GM23338 (cell line): ENCODE measurements around the gene CYB5D1. TPM values are rescaled to one million over a fixed set of nuclear protein-coding genes. Genes with fewer than 3 reads are reported as not detected.

Experiments
- ATAC-seq: fragments of 200-7000 bp; cut with Tn5 transposase; 3 replicates; pipeline ENCODE4 v1.9.1; 2020
- DNase-seq: peaks from one replicate; pipeline ENCODE4 v3.0.0-alpha.2; 2015; ENCODE audit warnings: low spot score
- H2AFZ ChIP-seq: fragments of 200-600 bp; sonication (generic); 2 replicates; pipeline ENCODE4 v1.8.0; 2016; ENCODE audit warnings: antibody characterized with exemption, mild to moderate bottlenecking, moderate library complexity
- H3F3A ChIP-seq: fragments of 200-600 bp; sonication (generic); replicated peaks from 2 replicates; pipeline ENCODE4 v1.8.0; 2017; ENCODE audit warnings: antibody characterized with exemption, mixed run types, low read depth
- H3K27ac ChIP-seq: fragments of 200-600 bp; sonication (generic); 2 replicates; pipeline ENCODE4 v1.6.1; 2016; ENCODE audit warnings: low read depth
- H3K27me3 ChIP-seq: fragments of 200-600 bp; sonication (generic); 2 replicates; pipeline ENCODE4 v1.8.0; 2016; ENCODE audit warnings: mild to moderate bottlenecking, mixed run types, moderate library complexity; ENCODE audit not compliant: insufficient read depth
- H3K36me3 ChIP-seq: fragments of 200-600 bp; sonication (generic); 2 replicates; pipeline ENCODE4 v1.8.0; 2016; ENCODE audit warnings: mild to moderate bottlenecking; ENCODE audit not compliant: insufficient read depth
- H3K4me1 ChIP-seq: fragments of 200-600 bp; sonication (generic); 2 replicates; pipeline ENCODE4 v1.8.0; 2016; ENCODE audit warnings: mild to moderate bottlenecking, moderate library complexity; ENCODE audit not compliant: insufficient read depth
- H3K4me2 ChIP-seq: fragments of 200-600 bp; sonication (generic); 2 replicates; pipeline ENCODE4 v1.7.1; 2017; ENCODE audit warnings: mixed run types
- H3K4me3 ChIP-seq: fragments of 200-600 bp; sonication (generic); 2 replicates; pipeline ENCODE4 v1.6.1; 2016; ENCODE audit warnings: mixed run types
- H3K79me2 ChIP-seq: fragments of 200-600 bp; sonication (generic); replicated peaks from 2 replicates; pipeline ENCODE4 v1.8.0; 2017; ENCODE audit warnings: mild to moderate bottlenecking; ENCODE audit not compliant: insufficient read depth
- H3K9me2 ChIP-seq: fragments of 200-600 bp; sonication (generic); 2 replicates; pipeline ENCODE4 v1.8.0; 2017; ENCODE audit not compliant: insufficient read depth
- H4K20me1 ChIP-seq: fragments of 200-600 bp; sonication (generic); replicated peaks from 2 replicates; pipeline ENCODE4 v1.8.0; 2017; ENCODE audit warnings: mild to moderate bottlenecking; ENCODE audit not compliant: insufficient read depth
- H3K27ac Mint-ChIP-seq: 2 replicates; pipeline ENCODE4 v1.8.0; 2020; ENCODE audit warnings: inconsistent platforms, mild to moderate bottlenecking, moderate library complexity, mixed read lengths
- H3K27me3 Mint-ChIP-seq: 3 replicates; pipeline ENCODE4 v1.8.0; 2022; ENCODE audit warnings: low read depth, mild to moderate bottlenecking, moderate library complexity, mixed read lengths, inconsistent platforms; ENCODE audit not compliant: insufficient read depth, poor library complexity
- H3K36me3 Mint-ChIP-seq: 3 replicates; pipeline ENCODE4 v1.8.0; 2021; ENCODE audit warnings: low read depth, mild to moderate bottlenecking, inconsistent platforms, moderate library complexity, mixed read lengths
- H3K4me1 Mint-ChIP-seq: 3 replicates; pipeline ENCODE4 v1.8.0; 2020; ENCODE audit warnings: mild to moderate bottlenecking, inconsistent platforms, mixed read lengths
- H3K4me3 Mint-ChIP-seq: 3 replicates; pipeline ENCODE4 v1.8.0; 2021; ENCODE audit warnings: moderate library complexity, mild to moderate bottlenecking, inconsistent platforms, mixed read lengths
- H3K9me3 Mint-ChIP-seq: 3 replicates; pipeline ENCODE4 v1.8.0; 2020; ENCODE audit warnings: moderate library complexity, mild to moderate bottlenecking, inconsistent platforms, mixed read lengths
- ETS1 ChIP-seq: IDR thresholded peaks from 2 replicates; pipeline ENCODE4 v1.6.1; 2016; ENCODE audit warnings: antibody characterized with exemption
- EZH2phosphoT487 ChIP-seq: fragments of 200-600 bp; sonication (generic); IDR thresholded peaks from one replicate; pipeline ENCODE4 v1.8.1; 2018; ENCODE audit warnings: antibody characterized with exemption; ENCODE audit not compliant: unreplicated experiment
- JUNB ChIP-seq: IDR thresholded peaks from one replicate; pipeline ENCODE4 v1.6.1; 2016; ENCODE audit warnings: antibody characterized with exemption; ENCODE audit not compliant: unreplicated experiment
- NANOG ChIP-seq: IDR thresholded peaks from 2 replicates; pipeline ENCODE4 v1.6.1; 2016; ENCODE audit warnings: antibody characterized with exemption, borderline replicate concordance
- REST ChIP-seq: IDR thresholded peaks from one replicate; pipeline ENCODE4 v1.6.1; 2018; ENCODE audit warnings: antibody characterized with exemption; ENCODE audit not compliant: unreplicated experiment
- STAT1 ChIP-seq: IDR thresholded peaks from one replicate; pipeline ENCODE4 v1.6.1; 2016; ENCODE audit warnings: antibody characterized with exemption; ENCODE audit not compliant: unreplicated experiment
- ZNF331 ChIP-seq: fragments of 250-450 bp; sonication (Bioruptor Pico); IDR thresholded peaks from 2 replicates; pipeline ENCODE4 v1.5.0; 2020; ENCODE audit warnings: low read depth, mild to moderate bottlenecking, moderate library complexity
- ZNF462 ChIP-seq: fragments of 250-450 bp; sonication (Bioruptor Pico); IDR thresholded peaks from 2 replicates; pipeline ENCODE4 v1.5.0; 2020; ENCODE audit warnings: mild to moderate bottlenecking, moderate library complexity
- polyA plus RNA-seq: library from polyadenylated mRNA; unstranded; fragments of >200 nt; fragmentation: Nextera tagmentation; extraction: Ambion mirVana; gene quantifications from 2 replicates; pipeline ENCODE4 v1.2.1, GENCODE V29; 2016
- total RNA-seq: library from RNA; depleted of rRNA; stranded (reverse); fragments of >200 nt; shearing (Covaris generic); gene quantifications from 2 replicates; pipeline ENCODE4 v1.2.3, GENCODE V29; 2014

CYB5D1 gene
- total and polyA plus RNA-seq, 2 experiments from 2014 or later = 3.5 to 8.4 TPM

GRCh38 chr17:7864995-7865650 is 7.3 kb downstream of the CYB5D1 start:
- ATAC-seq (no peak), DNase-seq (no peak)
- Mint-ChIP-seq H3K36me3 (peaks cover 9% of the 10 kb centered on the region), H3K4me3 (no peak overlapping the region), H3K27ac (no peak overlapping the region), H3K9me3 (no peaks in the 10 kb centered on the region), H3K4me1 (peaks cover 3% of the 10 kb centered on the region), H3K27me3 (no peaks in the 10 kb centered on the region)
- no peaks in the 10 kb centered on the region for H3K36me3 ChIP-seq
- H3F3A ChIP-seq = no peaks in the 10 kb centered on the region
- H3K4me1 ChIP-seq = peaks cover 3% of the 10 kb centered on the region; the same call in 1 of the 2 replicates
- H3K27ac ChIP-seq = no peak overlapping the region
- H3K27me3 ChIP-seq = no peaks in the 10 kb centered on the region
- H3K79me2 ChIP-seq = no peaks in the 10 kb centered on the region
- no peaks in the 10 kb centered on the region for H3K9me2 ChIP-seq
- H3K4me3 ChIP-seq = no peak overlapping the region
- TF ChIP-seq JUNB = no peak
- peak; percentile 41; the same call in 1 of the 2 replicates for TF ChIP-seq ZNF331 (CRISPR knock-in tag)
- TF ChIP-seq NANOG = no peak
- no peak for TF ChIP-seq ZNF462 (CRISPR knock-in tag)
- peaks cover 2% of the 10 kb centered on the region for H4K20me1 ChIP-seq
- no peak overlapping the region for H3K4me2 ChIP-seq
- no peak overlapping the region for H2AFZ ChIP-seq

- H3K4me3 Mint-ChIP-seq = no peak overlapping the region; the same call in 2 of the 3 replicates
- H3K36me3 Mint-ChIP-seq = peaks cover 9% of the 10 kb centered on the region
These were observed 10.1 kb downstream of the CYB5D1 start for GRCh38 chr17:7867881-7868329.

More at GRCh38 chr17:7867881-7868329, 10.1 kb downstream of the CYB5D1 start:
- Mint-ChIP-seq H3K27ac (no peak overlapping the region; the same call in 1 of the 2 replicates), H3K9me3 (no peaks in the 10 kb centered on the region), H3K4me1 (peaks cover under 1% of the 10 kb centered on the region), H3K27me3 (no peaks in the 10 kb centered on the region)
- Histone ChIP-seq H3K79me2 (no peaks in the 10 kb centered on the region), H3K36me3 (no peaks in the 10 kb centered on the region), H3K27ac (no peak overlapping the region), H3K4me2 (no peak overlapping the region), H3K9me2 (no peaks in the 10 kb centered on the region), H3K27me3 (no peaks in the 10 kb centered on the region), H2AFZ (no peak overlapping the region), H4K20me1 (no peaks in the 10 kb centered on the region; the same call in 1 of the 2 replicates), H3F3A (no peaks in the 10 kb centered on the region), H3K4me3 (no peak overlapping the region), H3K4me1 (peaks cover under 1% of the 10 kb centered on the region; the same call in 1 of the 2 replicates)
- ATAC-seq (no peak), DNase-seq (no peak)
- TF ChIP-seq REST = no peak
- TF ChIP-seq ZNF331 (CRISPR knock-in tag) = no peak
- no peak for TF ChIP-seq STAT1
- TF ChIP-seq EZH2phosphoT487 = no peak
- no peak for TF ChIP-seq ETS1
